ENCODE measurements around the gene COA8. TPM values are rescaled to one million over a fixed set of nuclear protein-coding genes. Genes with fewer than 3 reads are reported as not detected.
"Not testable (repeated sequence)": the region's sequence is repeated elsewhere in the genome, so short reads cannot be mapped to it uniquely, and the experiment has no call there.

The COA8 gene
- total RNA-seq, 1 experiment from 2014 or later: 11.2 TPM

GRCh38 chr14:103525430-103526246, 37.1 kb upstream of the COA8 start:
- DNase-seq (ENCODE audit: low spot score): not testable (repeated sequence)

DNA sequence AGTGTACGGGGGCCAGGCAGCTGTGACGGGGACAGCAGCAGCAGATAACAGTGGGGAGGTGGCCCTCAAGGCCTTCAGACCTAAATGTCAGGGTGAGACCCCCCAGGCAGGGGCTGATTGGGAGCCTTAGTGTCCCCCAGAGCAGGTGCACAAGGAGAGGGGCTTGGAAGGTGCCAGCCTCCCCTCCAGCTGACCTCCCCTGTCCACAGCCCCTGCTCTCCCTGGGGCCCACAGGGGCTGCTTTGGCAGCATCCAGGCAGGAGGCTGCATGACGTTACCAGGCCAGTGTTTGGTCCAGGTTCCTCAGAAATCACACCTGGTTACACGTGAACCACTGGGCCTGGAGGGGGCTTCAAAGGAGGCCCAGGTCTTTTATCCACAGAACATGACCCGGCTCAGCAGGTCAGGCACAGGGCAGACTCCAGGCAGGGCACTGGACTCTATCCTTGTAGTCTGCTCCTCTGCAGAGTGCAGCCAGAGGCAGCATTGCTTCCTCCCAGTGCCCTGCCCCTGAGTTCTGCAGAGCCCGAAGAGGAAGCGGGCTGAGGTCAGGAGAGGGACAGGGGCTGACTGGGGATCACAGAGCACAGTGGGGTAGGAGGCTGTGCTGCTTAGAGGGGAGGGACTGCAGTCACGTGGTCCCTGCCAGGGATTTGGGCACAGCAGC, 36.4 kb upstream of the COA8 start:
- no peak for DNase-seq (ENCODE audit: low spot score)

GRCh38 chr14:103526914-103527248, 35.9 kb upstream of the COA8 start:
- DNase-seq (ENCODE audit: low spot score): no peak

GRCh38 chr14:103527408-103528145, 35.2 kb upstream of the COA8 start:
- DNase-seq (ENCODE audit: low spot score): no peak

- no peak for DNase-seq (ENCODE audit: low spot score)
These were observed 34.6 kb upstream of the COA8 start for GRCh38 chr14:103528146-103528586.

DNA sequence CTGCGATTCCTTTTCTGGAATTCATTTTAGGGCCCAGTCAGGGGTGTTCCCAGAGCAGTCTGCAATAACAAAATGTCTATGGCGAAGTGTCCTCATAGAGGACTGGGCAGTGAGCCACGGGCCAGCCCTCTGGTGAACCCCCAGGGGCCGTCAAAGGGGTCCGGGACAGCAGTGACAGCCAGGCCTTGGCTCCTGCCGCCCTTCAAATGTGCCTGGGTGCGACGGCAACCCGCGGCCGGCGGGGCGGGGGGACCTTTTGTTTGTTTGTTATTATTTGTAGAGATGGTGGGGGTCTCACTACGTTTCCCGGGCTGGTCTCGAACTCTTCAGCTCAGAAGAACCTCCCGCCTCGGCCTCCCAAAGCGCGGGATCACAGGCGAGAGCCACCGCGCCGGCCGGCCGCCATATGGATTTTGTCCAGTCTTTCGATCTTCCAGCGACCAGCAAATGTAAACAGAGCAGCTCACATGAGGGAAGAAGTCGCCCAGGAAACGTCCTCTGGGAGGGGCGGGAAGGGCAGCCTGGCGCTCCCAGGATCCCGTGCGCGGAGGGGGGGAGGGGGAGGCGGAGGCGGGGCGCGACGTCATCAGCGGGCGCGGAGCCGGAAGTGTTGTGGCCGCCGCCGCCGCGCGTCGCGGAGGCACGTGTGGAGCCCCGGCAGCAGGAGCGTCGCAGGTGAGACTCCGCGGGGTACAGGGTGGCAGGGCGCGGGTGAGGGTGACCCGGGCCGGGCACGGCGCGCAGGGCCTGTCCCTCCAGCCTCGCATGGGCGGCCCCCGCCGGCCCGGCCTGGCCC, 34.0 kb upstream of the COA8 start, which contains the start of gene TRMT61A:
TSS of gene TRMT61A (plus strand) at position 610 of the 796 bp plus-strand sequence. CDS start 783 bp downstream, outside the sequence.
- DNase-seq (ENCODE audit: low spot score): peak; percentile 80

- DNase-seq (ENCODE audit: low spot score): no peak
These were observed 33.1 kb upstream of the COA8 start for GRCh38 chr14:103529383-103530365.

GRCh38 chr14:103530390-103530789, 32.4 kb upstream of the COA8 start:
- DNase-seq (ENCODE audit: low spot score): no peak

GRCh38 chr14:103530831-103531230, 31.9 kb upstream of the COA8 start:
- DNase-seq (ENCODE audit: low spot score): no peak

DNA sequence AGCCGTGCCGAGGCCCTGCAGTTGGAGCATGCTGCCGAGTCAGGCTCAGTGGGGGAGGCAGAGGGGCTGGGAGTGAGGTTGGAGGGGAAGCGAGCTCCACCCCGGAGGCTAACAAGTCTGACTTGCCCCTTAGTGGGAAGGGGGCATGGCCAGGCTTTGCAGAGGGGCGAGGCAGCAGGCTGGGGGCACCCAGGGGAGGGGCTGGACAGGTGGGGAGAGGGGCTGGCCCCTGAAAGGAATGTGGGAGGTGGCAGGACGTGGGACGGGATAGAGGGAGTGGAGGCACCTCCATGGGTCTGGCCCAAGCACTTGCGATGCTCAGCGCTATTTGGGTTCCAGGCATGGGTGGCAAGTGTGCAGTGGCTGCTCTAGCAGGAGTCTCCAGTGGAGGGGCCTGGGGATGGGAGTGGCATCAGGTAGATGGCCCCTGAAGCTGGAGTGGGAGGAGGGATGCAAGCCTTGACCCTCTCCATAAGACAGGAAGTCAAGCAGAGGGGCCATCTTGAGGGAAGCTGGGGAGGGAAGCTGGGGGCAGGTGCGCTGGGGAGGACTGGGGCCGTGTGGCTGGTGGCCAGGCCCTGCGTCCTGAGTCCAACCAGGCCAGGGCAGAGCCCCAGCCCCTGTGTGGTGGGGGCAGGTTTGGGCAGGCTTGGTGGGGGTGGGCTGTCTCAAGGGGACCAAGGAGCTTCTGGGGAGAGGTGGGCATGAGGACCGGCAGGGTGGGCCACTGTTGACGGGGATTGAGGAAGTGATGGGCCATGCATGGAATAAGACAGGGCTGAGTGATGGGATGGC, 31.1 kb upstream of the COA8 start:
- DNase-seq (ENCODE audit: low spot score): no peak

GRCh38 chr14:103532216-103533136, 30.3 kb upstream of the COA8 start:
- DNase-seq (ENCODE audit: low spot score): no peak

- DNase-seq (ENCODE audit: low spot score): no peak
These were observed 29.4 kb upstream of the COA8 start for GRCh38 chr14:103533137-103533998.

DNA sequence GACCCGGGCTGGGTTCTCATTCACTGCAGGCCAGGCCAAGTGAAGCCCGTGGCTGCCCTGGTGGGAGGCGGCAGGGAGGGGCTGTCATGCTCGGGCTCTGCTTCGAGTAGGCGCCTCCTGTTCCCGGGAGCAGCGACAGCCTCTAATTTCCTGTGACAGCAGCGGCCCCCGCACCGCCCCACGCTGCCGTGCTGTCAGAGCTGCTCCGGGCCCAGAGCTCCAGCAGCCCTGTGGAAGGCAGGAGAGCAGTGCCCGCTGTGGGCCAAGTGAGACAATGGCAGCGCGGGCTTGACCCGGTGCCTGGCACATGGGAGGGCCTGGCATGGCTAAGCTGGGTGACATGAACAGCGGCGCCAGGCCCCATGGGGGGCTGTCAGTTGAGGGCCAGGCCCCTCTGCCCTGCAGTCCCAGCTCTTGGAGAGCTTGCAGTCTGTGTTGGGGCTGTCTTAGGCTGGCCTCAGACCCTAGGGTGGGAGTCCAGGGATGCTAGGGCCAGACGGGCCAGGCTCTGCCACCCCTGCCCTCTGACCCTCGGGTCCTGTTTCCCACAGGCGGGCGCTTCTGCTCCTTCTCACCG, 28.7 kb upstream of the COA8 start:
- DNase-seq (ENCODE audit: low spot score): no peak

GRCh38 chr14:103534576-103535061, 28.1 kb upstream of the COA8 start:
- no peak for DNase-seq (ENCODE audit: low spot score)

GRCh38 chr14:103535081-103535890, 27.5 kb upstream of the COA8 start:
- no peak for DNase-seq (ENCODE audit: low spot score)
